H1 (cell line): ENCODE results near the gene TRPM6. TPM values are rescaled to one million over a fixed set of nuclear protein-coding genes. Genes with fewer than 3 reads are reported as not detected.
"Not testable (repeated sequence)": the region's sequence is repeated elsewhere in the genome, so short reads cannot be mapped to it uniquely, and the experiment has no call there.

Source experiments
- CTCF ChIA-PET: fragments of 300-600 bp; sonication (Branson Sonifier 250); formaldehyde crosslinking; loops from one replicate; lab custom pipeline; 2021; ENCODE audit not compliant: partially characterized antibody; lab: Charles Lee
- POLR2A ChIA-PET: fragments of 300-600 bp; sonication (Branson Sonifier 250); formaldehyde crosslinking; loops from one replicate; lab custom pipeline; 2021; ENCODE audit warnings: inconsistent platforms; ENCODE audit not compliant: partially characterized antibody; lab: Charles Lee
- DNase-seq, 2 experiments: peaks; one replicate each; pipeline versions ENCODE4 v3.0.0 to v3.0.0-alpha.2; 2010 to 2022; ENCODE audit warnings: low spot score in 2 of 2, low read depth in 1 of 2, mixed read lengths in 1 of 2
- FAIRE-seq: peaks from 2 replicates; lab custom pipeline; 2011; peaks lifted over from hg19 to GRCh38; lab: Jason Lieb, UNC
- H2AFZ ChIP-seq: 2 replicates; pipeline ENCODE4 v1.8.1; 2012; ENCODE audit warnings: low read length, inconsistent platforms
- H2AK5ac ChIP-seq: 2 replicates; pipeline ENCODE4 v1.6.1; 2013; ENCODE audit warnings: low read depth, low read length
- H2BK120ac ChIP-seq: replicated peaks from 2 replicates; pipeline ENCODE3; 2013; ENCODE audit warnings: low read depth, low read length, inconsistent platforms
- H2BK12ac ChIP-seq: 2 replicates; pipeline ENCODE4 v1.6.1; 2013; ENCODE audit warnings: low read depth, low read length
- H2BK15ac ChIP-seq: 2 replicates; pipeline ENCODE4 v1.6.1; 2013; ENCODE audit warnings: low read length
- H2BK20ac ChIP-seq: 2 replicates; pipeline ENCODE4 v1.6.1; 2013; ENCODE audit warnings: low read length
- H2BK5ac ChIP-seq: 2 replicates; pipeline ENCODE4 v1.6.1; 2013; ENCODE audit warnings: low read depth, low read length
- H3K14ac ChIP-seq: 2 replicates; pipeline ENCODE4 v1.6.1; 2013; ENCODE audit warnings: inconsistent platforms; ENCODE audit not compliant: insufficient read length
- H3K18ac ChIP-seq: 2 replicates; pipeline ENCODE4 v1.6.1; 2013; ENCODE audit warnings: low read length; ENCODE audit errors: extremely low read depth
- H3K23ac ChIP-seq: 2 replicates; pipeline ENCODE4 v1.6.1; 2013; ENCODE audit warnings: inconsistent platforms; ENCODE audit not compliant: insufficient read length
- H3K23me2 ChIP-seq: 2 replicates; pipeline ENCODE4 v1.6.1; 2013; ENCODE audit warnings: low read depth, low read length
- H3K27ac ChIP-seq: 2 replicates; pipeline ENCODE4 v1.6.1; 2011; ENCODE audit warnings: low read depth, low read length, inconsistent platforms
- H3K27me3 ChIP-seq, 4 experiments: replicated peaks in 1 of 4; 1 replicate in 1 of 4; 2 replicates in 3 of 4; pipeline versions ENCODE4 v1.6.1 to v1.8.1; 2011 to 2013; ENCODE audit warnings: low read length in 3 of 4, mild to moderate bottlenecking in 3 of 4, inconsistent platforms in 2 of 4, mixed read lengths in 2 of 4, moderate library complexity in 1 of 4; ENCODE audit not compliant: control insufficient read depth in 3 of 4, insufficient read depth in 3 of 4; ENCODE audit errors: extremely low read depth in 1 of 4
- H3K36me3 ChIP-seq, 4 experiments: 2 replicates each; pipeline versions ENCODE4 v1.6.1 to v1.8.1; 2011 to 2013; ENCODE audit warnings: mild to moderate bottlenecking in 4 of 4, low read length in 3 of 4, moderate library complexity in 2 of 4, control low read depth in 1 of 4, inconsistent platforms in 1 of 4; ENCODE audit not compliant: insufficient read depth in 4 of 4, control insufficient read depth in 2 of 4
- H3K4ac ChIP-seq: replicated peaks from 2 replicates; pipeline ENCODE3; 2013; ENCODE audit warnings: low read length, low read depth, mixed read lengths, inconsistent platforms; ENCODE audit not compliant: insufficient read length
- H3K4me1 ChIP-seq, 4 experiments: replicated peaks in 1 of 4; 1 replicate in 1 of 4; 2 replicates in 3 of 4; pipeline versions ENCODE4 v1.6.1 to v1.8.1; 2011 to 2013; ENCODE audit warnings: low read length in 3 of 4, inconsistent platforms in 2 of 4, mixed read lengths in 1 of 4; ENCODE audit not compliant: insufficient read depth in 4 of 4, control insufficient read depth in 3 of 4
- H3K4me2 ChIP-seq, 2 experiments: 2 replicates each; pipeline versions ENCODE4 v1.6.1 to v1.8.1; 2011 to 2013; ENCODE audit warnings: low read depth in 2 of 2, low read length in 2 of 2, control low read depth in 1 of 2, inconsistent platforms in 1 of 2, mild to moderate bottlenecking in 1 of 2; ENCODE audit not compliant: insufficient read depth in 1 of 2
- H3K4me3 ChIP-seq, 4 experiments: fragments of 200-600, 300-600 bp in 1 of 4; sonication (generic), shearing (Covaris generic), sonication (Bioruptor Twin) in 1 of 4; 2 replicates each; pipeline versions ENCODE4 v1.5.1 to v1.8.1; 2011 to 2016; ENCODE audit warnings: low read length in 4 of 4, low read depth in 3 of 4, control low read depth in 2 of 4, inconsistent platforms in 2 of 4, mild to moderate bottlenecking in 2 of 4, mixed read lengths in 1 of 4, moderate library complexity in 1 of 4; ENCODE audit not compliant: insufficient read depth in 2 of 4; ENCODE audit errors: extremely low read depth in 1 of 4
- H3K56ac ChIP-seq: replicated peaks from 2 replicates; pipeline ENCODE3; 2013; ENCODE audit warnings: low read depth, mild to moderate bottlenecking, mixed read lengths, low read length, inconsistent platforms; ENCODE audit not compliant: insufficient read length
- H3K79me1 ChIP-seq: 2 replicates; pipeline ENCODE4 v1.6.1; 2013; ENCODE audit warnings: low read depth, low read length, control low read depth
- H3K79me2 ChIP-seq, 2 experiments: 2 replicates each; pipeline versions ENCODE4 v1.6.1 to v1.8.1; 2012 to 2013; ENCODE audit warnings: low read length in 2 of 2, mild to moderate bottlenecking in 2 of 2, inconsistent platforms in 1 of 2; ENCODE audit not compliant: insufficient read depth in 2 of 2, control insufficient read depth in 1 of 2
- H3K9ac ChIP-seq, 4 experiments: replicated peaks in 1 of 4; 1 replicate in 1 of 4; 2 replicates in 3 of 4; pipeline versions ENCODE4 v1.6.1 to v1.8.1; 2011 to 2013; ENCODE audit warnings: low read depth in 3 of 4, low read length in 3 of 4, control low read depth in 2 of 4, mild to moderate bottlenecking in 2 of 4, moderate library complexity in 2 of 4, inconsistent platforms in 1 of 4; ENCODE audit errors: extremely low read depth in 1 of 4
- H3K9me3 ChIP-seq, 2 experiments: 2 replicates each; pipeline versions ENCODE4 v1.6.1 to v1.8.1; 2012 to 2013; ENCODE audit warnings: mild to moderate bottlenecking in 2 of 2, moderate library complexity in 2 of 2, control low read depth in 1 of 2, inconsistent platforms in 1 of 2, low read depth in 1 of 2, low read length in 1 of 2, mixed read lengths in 1 of 2; ENCODE audit not compliant: insufficient read depth in 2 of 2
- H4K20me1 ChIP-seq, 2 experiments: replicated peaks in 1 of 2; 2 replicates each; pipeline versions ENCODE3 to v1.8.1; 2011 to 2013; ENCODE audit warnings: inconsistent platforms in 2 of 2, low read length in 2 of 2, mild to moderate bottlenecking in 1 of 2; ENCODE audit not compliant: insufficient read depth in 2 of 2, control insufficient read depth in 1 of 2
- H4K5ac ChIP-seq: 2 replicates; pipeline ENCODE4 v1.6.1; 2013; ENCODE audit warnings: low read length, low read depth, mixed read lengths, inconsistent platforms; ENCODE audit not compliant: insufficient read length
- H4K8ac ChIP-seq: 2 replicates; pipeline ENCODE4 v1.8.0; 2013; ENCODE audit warnings: mild to moderate bottlenecking, moderate library complexity, low read length, inconsistent platforms; ENCODE audit not compliant: insufficient read depth; ENCODE audit errors: extremely low read depth
- H4K91ac ChIP-seq: replicated peaks from 2 replicates; pipeline ENCODE3; 2013; ENCODE audit warnings: low read length, mixed read lengths, inconsistent platforms; ENCODE audit not compliant: insufficient read length
- EP300 ChIP-seq, 2 experiments: IDR thresholded peaks; 1 replicate in 1 of 2; 2 replicates in 1 of 2; pipeline ENCODE4 v1.6.1; 2011 to 2012; ENCODE audit warnings: low read depth in 2 of 2, low read length in 2 of 2, mild to moderate bottlenecking in 2 of 2, borderline replicate concordance in 1 of 2, inconsistent platforms in 1 of 2, moderate library complexity in 1 of 2
- GTF2F1 ChIP-seq: IDR thresholded peaks from 2 replicates; pipeline ENCODE4 v1.6.1; 2012; ENCODE audit warnings: low read depth, low read length, improper control_type of control experiment, borderline replicate concordance
- JUND ChIP-seq: IDR thresholded peaks from 2 replicates; pipeline ENCODE4 v1.6.1; 2011; ENCODE audit warnings: mild to moderate bottlenecking, improper control_type of control experiment, low read length
- KDM5A ChIP-seq: fragments of 200-600 bp; IDR thresholded peaks from 2 replicates; pipeline ENCODE4 v1.7.1; 2012; ENCODE audit warnings: mild to moderate bottlenecking, low read length, inconsistent platforms, mixed read lengths
- POU5F1 ChIP-seq: IDR thresholded peaks from 2 replicates; pipeline ENCODE4 v1.6.1; 2011; ENCODE audit warnings: low read depth, mild to moderate bottlenecking, low read length, moderate library complexity
- RFX5 ChIP-seq: IDR thresholded peaks from 2 replicates; pipeline ENCODE4 v1.6.1; 2011; ENCODE audit warnings: low read depth, low read length, improper control_type of control experiment, borderline replicate concordance
- RXRA ChIP-seq: IDR thresholded peaks from 2 replicates; pipeline ENCODE4 v1.6.1; 2011; ENCODE audit warnings: low read depth, mild to moderate bottlenecking, low read length, moderate library complexity; ENCODE audit not compliant: insufficient read depth
- SP2 ChIP-seq: IDR thresholded peaks from 2 replicates; pipeline ENCODE4 v1.6.1; 2012; ENCODE audit warnings: mild to moderate bottlenecking, low read length, inconsistent platforms
- SRF ChIP-seq: IDR thresholded peaks from 2 replicates; pipeline ENCODE4 v1.6.1; 2011; ENCODE audit warnings: mild to moderate bottlenecking, low read depth, low read length, moderate library complexity
- WGBS, 2 experiments: shearing (Covaris generic) in 1 of 2; methylation state at CpG; one replicate each; pipeline versions ENCODE4 v1.1.6 to v1.1.7; 2013 to 2015; ENCODE audit warnings: low lambda C conversion rate in 2 of 2, mixed read lengths in 2 of 2, inconsistent platforms in 1 of 2, low coverage in 1 of 2, missing lambda C conversion rate in 1 of 2; ENCODE audit not compliant: insufficient replicate concordance in 2 of 2, insufficient coverage in 1 of 2, insufficient read length in 1 of 2; ENCODE audit errors: extremely low coverage in 1 of 2, missing lambda C conversion rate in 1 of 2; 5-methylcytosine and 5-hydroxymethylcytosine counted together
- polyA plus RNA-seq, 7 experiments: library from polyadenylated mRNA; depleted of rRNA in 3 of 7; stranded (reverse) in 5 of 7; unstranded in 2 of 7; fragments of >200 nt in 5 of 7; fragments of 200-250 nt in 2 of 7; gene quantifications; 1 replicate in 5 of 7; 2 replicates in 1 of 7; 4 replicates in 1 of 7; pipeline versions ENCODE4 v1.2.1 to v1.2.3, GENCODE V29; 2011 to 2013; ENCODE audit warnings: missing spikeins in 2 of 7, mixed read lengths in 2 of 7
- total RNA-seq: library from RNA; stranded (reverse); fragmentation: NEBNext Ultra II Directional; extraction: Animal tissue kit (Norgen Biotek cat#: 25700); gene quantifications from 2 replicates; pipeline ENCODE4 v1.2.1, GENCODE V29; 2021
- TF ChIP-seq, protein P1 (sequence below): IDR thresholded peaks from 2 replicates; pipeline ENCODE4 v1.6.1; 2011; ENCODE audit warnings: low read depth, mild to moderate bottlenecking, low read length; ENCODE audit not compliant: insufficient read depth

Gene TRPM6
- total and polyA plus RNA-seq, 2 of the 8 experiments (the other 6 are each of a cell fraction or from before 2014, with no cell fraction given) = 0.45 to 1.5 TPM

DNA sequence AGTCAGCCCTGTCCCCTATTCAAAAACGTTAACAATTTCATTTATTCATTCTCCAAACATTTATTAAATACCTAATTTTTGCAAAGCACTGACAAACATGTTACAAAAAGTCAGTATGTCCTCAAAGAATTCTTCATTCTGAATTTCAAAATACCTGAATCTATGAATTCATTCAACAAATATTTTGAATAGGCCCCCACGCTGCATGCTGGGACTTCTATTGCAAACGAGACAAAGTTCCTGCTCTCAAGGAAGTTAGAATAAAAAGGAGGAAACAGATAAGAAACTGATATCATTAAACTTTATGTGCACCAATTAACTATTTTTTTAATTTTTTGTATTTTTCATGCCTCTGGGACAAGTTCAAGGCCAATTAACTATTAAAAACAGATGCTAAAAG lies 26.6 kb downstream of the TRPM6 start (continued):
- TF ChIP-seq POU5F1 (no peak), GTF2F1 (no peak), SP2 (no peak), KDM5A (no peak), RXRA (no peak), SRF (no peak), RFX5 (no peak), JUND (no peak), EP300 (IDR thresholded peaks at IDR 0.05; ENCODE audit: borderline replicate concordance in 1 of 2, low read depth in 2 of 2, low read length in 2 of 2) (no peak)
- TF ChIP-seq, protein P1, sequence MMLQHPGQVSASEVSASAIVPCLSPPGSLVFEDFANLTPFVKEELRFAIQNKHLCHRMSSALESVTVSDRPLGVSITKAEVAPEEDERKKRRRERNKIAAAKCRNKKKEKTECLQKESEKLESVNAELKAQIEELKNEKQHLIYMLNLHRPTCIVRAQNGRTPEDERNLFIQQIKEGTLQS = no peak

- POLR2A ChIA-PET, H2AFZ ChIP-seq, H2AK5ac ChIP-seq, H3K27ac ChIP-seq, H3K56ac ChIP-seq, H3K23ac ChIP-seq, H3K27me3 ChIP-seq, H3K18ac ChIP-seq, H3K4me1 ChIP-seq, H4K91ac ChIP-seq, H4K5ac ChIP-seq, H3K36me3 ChIP-seq, DNase-seq, H3K23me2 ChIP-seq, H4K20me1 ChIP-seq, H3K9me3 ChIP-seq, H3K79me2 ChIP-seq, H2BK15ac ChIP-seq, H4K8ac ChIP-seq, H2BK5ac ChIP-seq, H3K14ac ChIP-seq, H2BK120ac ChIP-seq, H3K4ac ChIP-seq, H3K9ac ChIP-seq, H2BK20ac ChIP-seq, H2BK12ac ChIP-seq, FAIRE-seq, H3K4me3 ChIP-seq, H3K79me1 ChIP-seq, H3K4me2 ChIP-seq: not testable (repeated sequence)
- 93% methylated on average over 5 of the region's 5 CpGs; no CpG with 5 or more reads in 1 of the 2 experiments for WGBS, 2 experiments
- CTCF ChIA-PET = interaction anchor here (1.4 kb wide), 1 partner anchor 218 kb away, joined by 3 read pairs; no protein-coding TSS in a partner anchor
Measured at GRCh38 chr9:74860247-74860646, 27.5 kb downstream of the TRPM6 start.
